Testis (tissue), 2 donors: Measurements from ENCODE around the gene ADAMTS8.

Source experiments
- CTCF ChIP-seq, 3 experiments: fragments of 450-650 bp in 2 of 3; fragments of 200-600 bp in 1 of 3; sonication (generic) in 1 of 3; IDR thresholded peaks; one replicate each; pipeline ENCODE4 v1.5.1; 2016 to 2019; ENCODE audit warnings: antibody characterized with exemption in 3 of 3, mild to moderate bottlenecking in 2 of 3, moderate library complexity in 1 of 3
- POLR2A ChIP-seq: fragments of 450-650 bp; IDR thresholded peaks from one replicate; pipeline ENCODE4 v1.6.1; 2017; ENCODE audit warnings: antibody characterized with exemption, mild to moderate bottlenecking, moderate library complexity

DNA sequence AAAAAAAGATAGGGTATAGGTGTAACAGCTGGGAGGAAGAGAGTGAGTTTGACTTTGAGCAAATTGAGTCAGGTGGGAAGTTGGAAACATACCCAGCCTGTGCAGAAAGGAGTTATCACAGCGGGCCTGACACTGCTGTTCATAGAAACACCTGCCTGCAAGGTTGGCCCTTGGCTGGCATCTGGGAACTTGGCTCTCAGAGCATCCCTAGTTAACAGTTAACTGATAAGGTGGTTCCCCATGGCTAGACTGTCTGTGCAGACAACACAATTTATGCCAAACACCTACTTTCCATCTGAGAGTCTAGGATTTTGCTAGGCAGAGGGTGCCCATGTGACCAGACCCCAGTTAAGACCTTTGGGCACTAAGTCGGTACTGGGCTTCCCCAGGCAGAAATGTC is 31.4 kb downstream of the ADAMTS8 start:
- TF ChIP-seq CTCF (IDR thresholded peaks at IDR 0.05) (no peak), POLR2A (no peak)
